GM21515 (cell line): ENCODE data around the gene WWOX.

ENCODE experiments used
- ATAC-seq: cut with Tn5 transposase; IDR thresholded peaks from one replicate; pipeline ENCODE4 v1.9.1; 2021; ENCODE audit not compliant: unreplicated experiment

Gene WWOX

DNA sequence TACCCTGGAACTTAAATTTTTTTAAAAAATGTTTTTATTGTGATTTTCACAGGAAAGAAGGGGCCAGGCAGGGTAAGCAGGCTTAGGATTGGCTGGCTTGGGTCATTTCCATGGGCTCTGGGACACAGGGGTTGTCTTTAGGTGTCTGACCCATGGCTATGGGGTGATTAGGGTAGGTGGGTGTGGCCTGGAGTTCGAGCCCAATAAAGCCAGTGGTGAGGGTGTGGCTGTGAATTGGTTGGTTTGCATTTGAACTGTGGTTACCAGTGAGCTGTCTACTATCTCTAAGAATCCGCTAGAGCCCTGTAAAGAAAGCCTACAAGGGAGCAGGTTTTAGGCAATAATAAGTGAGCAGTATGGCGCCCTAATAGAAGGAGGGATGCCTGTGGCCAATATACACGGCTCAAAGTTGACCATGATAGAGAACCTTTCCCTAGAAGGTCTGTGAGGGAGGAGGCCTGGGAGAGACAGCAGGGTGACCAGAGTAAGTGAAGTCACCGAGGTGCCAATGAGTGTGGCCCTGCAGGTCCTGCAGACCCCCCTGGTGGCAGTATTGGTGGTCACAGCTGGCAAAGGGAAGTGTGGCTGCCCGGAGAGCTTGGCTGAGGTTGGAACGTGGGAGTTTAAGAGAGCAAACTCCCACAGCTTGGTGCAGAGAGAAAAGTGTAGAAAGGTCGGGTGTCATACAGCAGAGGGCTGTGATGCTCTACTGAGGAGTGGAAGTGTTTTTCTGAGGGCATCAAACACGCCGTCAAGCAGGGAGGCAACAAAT lies 454.0 kb downstream of the WWOX start:
- no peak for ATAC-seq

- ATAC-seq = no peak
Measured at GRCh38 chr16:78556421-78556820, 457.0 kb downstream of the WWOX start.

- ATAC-seq = no peak
Measured at GRCh38 chr16:78560997-78561396, 461.5 kb downstream of the WWOX start.

- ATAC-seq = no peak
Measured at GRCh38 chr16:78562111-78562510, 462.7 kb downstream of the WWOX start.

DNA sequence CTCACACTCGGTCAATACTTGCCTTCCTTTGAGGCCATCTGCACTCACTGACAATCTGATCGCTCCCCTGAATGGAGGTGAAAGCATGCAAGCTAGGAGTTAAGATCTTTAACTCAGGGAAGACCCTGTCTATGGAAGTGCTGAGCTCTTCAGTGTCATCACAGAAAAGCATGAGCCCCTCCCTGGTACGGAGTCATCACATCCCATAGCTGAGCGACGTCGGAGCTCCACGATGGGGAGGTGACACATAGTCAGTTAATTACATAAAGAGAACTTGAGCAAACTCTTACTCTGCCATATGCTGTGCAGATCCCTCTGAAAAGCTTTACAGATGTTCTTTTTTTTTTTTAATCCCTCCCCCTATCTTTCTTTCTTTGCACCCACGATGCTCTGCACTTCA lies 463.2 kb downstream of the WWOX start:
- no peak for ATAC-seq

- ATAC-seq = no peak
Measured at GRCh38 chr16:78563905-78564304, 464.5 kb downstream of the WWOX start.

GRCh38 chr16:78566397-78567073 lies 467.1 kb downstream of the WWOX start:
- no peak for ATAC-seq

- ATAC-seq = no peak
Measured at GRCh38 chr16:78570399-78571141, 471.1 kb downstream of the WWOX start.

DNA sequence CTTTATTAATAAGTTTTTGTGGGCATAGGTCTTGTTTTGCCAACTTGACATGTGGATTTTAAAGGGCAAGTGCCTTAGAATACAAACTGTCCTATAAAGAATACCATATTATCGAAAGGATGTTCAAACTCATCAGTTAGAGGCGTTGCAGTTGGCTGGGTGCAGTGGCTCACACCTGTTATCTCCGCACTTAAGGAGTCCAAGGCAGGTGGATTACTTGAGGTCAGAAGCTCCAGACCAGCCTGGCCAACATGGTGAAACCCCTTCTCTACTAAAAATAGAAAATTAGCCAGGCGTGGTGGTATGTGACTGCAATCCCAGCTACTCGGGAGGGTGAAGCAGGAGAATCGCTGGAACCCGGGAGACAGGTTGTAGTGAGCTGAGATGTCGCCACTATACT lies 472.0 kb downstream of the WWOX start:
- no peak for ATAC-seq

GRCh38 chr16:78571898-78572358 lies 472.5 kb downstream of the WWOX start:
- ATAC-seq = no peak

DNA sequence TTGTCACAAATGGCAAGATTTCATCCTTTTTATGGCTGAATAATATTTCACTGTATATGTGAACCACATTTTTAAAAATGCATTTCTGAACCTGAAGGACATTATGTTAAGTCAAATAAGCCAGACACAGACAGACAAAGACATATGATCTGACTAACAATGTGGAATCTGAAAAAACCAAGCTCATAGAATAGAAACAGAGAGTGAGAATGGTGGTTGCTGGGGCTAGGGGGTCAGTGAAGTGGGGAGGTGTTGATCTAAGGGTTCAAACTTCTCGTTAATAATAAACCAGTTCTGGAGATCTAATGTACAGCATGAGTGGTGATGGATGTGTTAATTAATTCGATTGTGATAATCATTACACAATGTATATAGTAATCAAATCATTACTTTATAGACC lies 475.1 kb downstream of the WWOX start:
- no peak for ATAC-seq

- no peak for ATAC-seq
Measured at GRCh38 chr16:78576941-78577340, 477.5 kb downstream of the WWOX start.

- ATAC-seq = no peak
Measured at GRCh38 chr16:78577630-78578029, 478.2 kb downstream of the WWOX start.

DNA sequence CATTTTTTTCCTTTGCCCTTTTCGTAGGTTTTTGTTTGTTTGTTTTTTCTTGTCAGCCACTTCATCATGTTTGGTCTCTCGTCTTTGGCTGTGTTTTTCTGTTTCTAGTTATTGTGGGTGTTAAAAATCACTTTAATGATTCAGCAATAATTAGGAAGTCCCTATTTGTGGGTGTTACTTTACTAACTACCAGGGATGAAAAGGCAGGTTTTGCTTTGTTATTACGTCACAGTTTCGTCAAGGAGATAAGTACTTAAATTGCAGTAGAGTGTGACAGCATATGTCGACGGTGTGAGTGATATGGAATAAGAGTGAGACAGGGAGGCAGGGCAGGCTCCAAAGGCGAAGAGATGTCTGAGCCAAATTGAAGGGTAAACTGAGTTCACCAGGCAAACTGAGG lies 479.6 kb downstream of the WWOX start:
- no peak for ATAC-seq

DNA sequence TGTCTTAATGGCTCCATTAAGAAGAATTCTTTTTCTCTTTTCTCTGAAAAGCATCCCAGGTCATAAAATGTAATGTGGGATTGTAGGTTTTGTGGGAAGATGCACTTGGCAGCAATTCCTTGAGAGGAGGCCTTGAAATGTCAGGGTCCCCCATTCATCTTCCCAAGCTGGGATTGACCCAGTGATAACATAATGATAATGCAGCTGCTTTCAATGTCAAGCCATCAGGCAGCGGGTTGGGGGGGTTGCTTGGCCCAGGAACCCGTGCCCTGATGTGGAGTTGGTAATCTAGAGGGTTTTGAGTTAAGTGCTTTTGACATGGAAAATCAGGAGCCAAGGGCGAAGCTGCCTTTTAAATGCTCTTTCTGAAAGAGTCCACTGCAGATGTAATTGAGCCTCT lies 484.0 kb downstream of the WWOX start:
- no peak for ATAC-seq

DNA sequence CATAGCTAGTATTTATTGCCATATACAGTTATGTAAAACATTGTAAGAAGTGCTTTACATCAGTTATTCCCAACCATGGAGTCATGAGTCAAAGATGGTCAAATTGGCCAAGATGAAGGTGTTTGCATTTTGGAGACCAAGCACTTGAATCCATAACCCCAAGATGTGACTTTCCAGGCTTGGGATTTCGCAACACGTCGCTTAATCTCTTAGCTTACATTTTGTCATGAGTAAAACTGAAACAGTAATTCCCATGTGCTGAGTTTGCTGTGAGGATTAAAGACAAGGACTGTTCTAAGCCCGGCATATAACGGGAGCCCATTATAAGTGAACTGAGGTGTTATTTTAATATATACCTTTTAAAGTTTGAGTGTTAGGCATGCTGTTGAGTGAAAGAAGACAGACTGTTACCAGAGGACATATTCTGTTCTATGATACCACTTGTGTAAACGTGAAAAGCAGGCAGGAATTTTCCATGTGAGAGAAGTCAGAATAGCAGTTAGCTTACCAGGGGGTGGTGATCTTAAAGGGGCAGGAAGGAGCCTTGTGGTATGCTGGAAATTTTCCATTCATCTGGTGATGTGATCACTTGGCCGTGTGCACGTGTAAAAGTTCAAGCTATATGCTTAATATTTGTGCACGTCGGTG lies 484.9 kb downstream of the WWOX start:
- no peak for ATAC-seq

- ATAC-seq = no peak
Measured at GRCh38 chr16:78584991-78585390, 485.5 kb downstream of the WWOX start.

DNA sequence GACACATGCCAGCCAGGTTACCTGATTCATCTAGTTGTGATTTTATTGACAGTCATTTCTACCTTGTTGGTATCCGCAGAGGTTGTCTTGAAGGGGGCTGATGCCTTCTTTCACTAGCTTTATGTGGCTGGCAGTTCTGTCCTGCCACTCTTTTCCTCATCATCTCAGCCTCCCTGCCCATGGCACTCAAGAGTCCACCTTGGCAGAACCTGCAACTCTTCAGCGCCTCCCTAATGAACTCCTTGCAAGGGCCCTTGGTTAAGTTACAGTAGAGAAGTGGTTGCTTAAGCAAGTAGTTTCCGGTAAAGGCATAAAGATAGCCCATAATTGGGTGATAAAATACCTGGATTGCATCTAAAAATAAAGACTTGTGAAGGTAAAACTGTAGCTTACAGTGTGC lies 489.9 kb downstream of the WWOX start:
- ATAC-seq = no peak

DNA sequence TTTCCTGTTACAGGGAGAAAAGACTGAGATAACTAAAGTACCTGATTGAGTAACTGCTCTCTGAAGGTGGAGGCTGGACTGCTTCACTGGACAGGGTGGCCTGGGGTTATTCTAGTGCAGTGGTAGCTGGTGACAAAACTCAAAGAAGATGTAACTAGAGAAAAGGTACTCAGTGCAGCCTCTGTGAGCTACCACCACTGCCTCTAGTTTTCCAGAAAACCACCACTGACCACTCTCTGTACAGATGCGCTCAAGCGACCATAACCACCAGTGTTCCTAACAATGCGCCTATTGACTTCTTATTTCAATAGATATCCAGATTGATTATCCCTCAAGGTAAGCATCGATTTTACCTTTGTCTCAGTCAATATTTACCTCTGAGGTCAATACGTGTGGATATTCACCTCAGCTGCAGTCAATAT lies 492.2 kb downstream of the WWOX start:
- ATAC-seq = no peak

GRCh38 chr16:78592111-78592510 lies 492.7 kb downstream of the WWOX start:
- no peak for ATAC-seq

DNA sequence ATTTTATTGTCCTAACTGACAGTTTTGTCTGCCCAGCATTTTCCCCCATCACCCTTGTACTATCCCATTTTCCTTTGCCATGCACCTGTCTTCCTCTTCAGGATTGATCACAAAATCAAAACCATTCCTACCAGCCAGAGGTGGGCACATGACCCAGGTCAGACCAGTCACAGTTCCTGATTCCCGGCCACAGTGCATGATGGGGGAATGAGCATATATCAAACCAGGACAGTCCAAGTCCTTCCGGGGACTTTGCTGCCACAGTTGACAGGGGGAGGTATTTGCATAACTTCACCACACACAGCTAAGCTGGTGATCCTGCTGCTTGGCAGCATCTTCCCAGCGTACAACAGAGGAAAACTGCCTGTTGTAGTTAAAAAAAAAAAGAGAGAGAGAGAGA lies 493.9 kb downstream of the WWOX start:
- no peak for ATAC-seq
